NOMO-1 (cell line): ENCODE measurements around the gene FAM131A.
A peak's percentile ranks its signal among the peaks of the same experiment; 100 is the strongest.

Experiments
- DNase-seq, 2 experiments: peaks; one replicate each; lab custom pipeline; 2025; ENCODE audit not compliant: unreplicated experiment in 2 of 2; lab: John Stamatoyannopoulos, UW

The FAM131A gene

DNA sequence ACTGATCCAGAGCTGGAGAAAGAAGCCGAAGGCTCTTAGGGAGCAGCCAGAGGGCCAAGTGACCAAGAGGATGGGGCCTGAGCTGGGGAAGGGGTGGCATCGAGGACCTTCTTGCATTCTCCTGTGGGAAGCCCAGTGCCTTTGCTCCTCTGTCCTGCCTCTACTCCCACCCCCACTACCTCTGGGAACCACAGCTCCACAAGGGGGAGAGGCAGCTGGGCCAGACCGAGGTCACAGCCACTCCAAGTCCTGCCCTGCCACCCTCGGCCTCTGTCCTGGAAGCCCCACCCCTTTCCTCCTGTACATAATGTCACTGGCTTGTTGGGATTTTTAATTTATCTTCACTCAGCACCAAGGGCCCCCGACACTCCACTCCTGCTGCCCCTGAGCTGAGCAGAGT, 52.0 kb downstream of the FAM131A start:
- DNase-seq = no peak

DNA sequence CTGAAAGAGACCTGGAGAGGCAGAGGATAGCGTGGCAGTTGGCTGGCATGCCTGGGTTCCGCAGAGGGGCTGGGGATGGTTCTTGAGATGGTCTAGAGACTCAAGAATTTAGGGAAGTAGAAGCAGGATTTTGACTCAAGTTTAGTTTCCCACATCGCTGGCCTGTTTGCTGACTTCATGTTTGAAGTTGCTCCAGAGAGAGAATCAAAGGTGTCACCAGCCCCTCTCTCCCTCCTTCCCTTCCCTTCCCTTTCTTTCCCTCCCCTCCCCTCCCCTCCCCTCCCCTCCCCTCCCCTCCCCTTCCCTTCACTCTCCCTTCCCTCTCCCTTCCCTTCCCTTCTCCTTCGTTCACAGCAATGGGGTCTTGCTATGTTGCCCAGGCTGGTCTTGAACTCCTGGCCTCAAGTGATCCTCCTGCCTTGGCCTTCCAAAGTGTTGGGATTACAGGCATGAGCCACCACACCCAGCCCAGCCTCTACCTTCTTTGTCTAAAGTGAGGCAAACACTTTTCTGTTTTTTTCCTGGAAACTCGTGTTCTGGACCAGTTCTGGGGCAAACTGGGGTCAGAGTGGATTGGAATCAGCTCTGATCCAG, 52.6 kb downstream of the FAM131A start:
- DNase-seq = peak in 1 of 2 experiments; percentile 42

DNA sequence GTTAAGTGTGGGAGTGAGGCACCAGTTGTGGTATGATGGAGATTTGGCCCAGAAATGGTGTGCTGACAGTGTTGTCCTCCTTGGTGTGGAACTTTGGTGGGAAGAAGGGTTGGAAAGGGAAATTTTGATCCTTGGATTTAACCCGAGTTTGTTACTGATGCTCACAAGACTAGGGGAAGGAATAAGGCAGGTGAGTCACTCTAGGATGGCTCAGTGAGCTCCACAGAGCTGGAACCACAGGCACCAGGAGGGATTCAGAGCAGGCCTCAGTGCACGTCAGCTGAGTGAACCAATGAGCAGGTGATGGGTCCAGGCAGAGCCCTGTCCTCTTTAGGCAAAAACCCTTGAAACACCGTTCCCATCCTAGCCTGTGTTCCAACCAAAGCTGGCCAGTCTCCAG, 53.9 kb downstream of the FAM131A start:
- DNase-seq = no peak

DNA sequence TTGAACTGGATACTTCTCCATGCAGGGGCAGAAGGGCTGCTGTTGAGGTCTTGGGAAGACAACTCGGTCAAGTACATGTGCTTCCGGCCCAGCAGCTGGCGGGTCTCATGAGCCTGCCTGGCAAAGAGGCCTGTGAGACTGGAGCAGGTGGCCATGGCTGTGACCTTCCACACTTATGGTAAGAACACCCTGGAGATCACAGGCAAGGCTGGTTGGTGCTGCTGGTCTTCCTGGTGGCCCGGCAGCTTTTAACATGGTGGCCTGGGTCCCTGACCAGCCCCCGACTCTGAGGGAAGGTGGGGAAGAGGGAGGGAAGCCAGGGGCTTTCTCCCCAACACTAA, 57.9 kb downstream of the FAM131A start:
- DNase-seq = no peak
